Thyroid gland (tissue), 4 donors: Measurements from ENCODE around the gene TCHP.

ENCODE experiments used
- POLR2A ChIP-seq, 2 donors: fragments of 450-650 bp; IDR thresholded peaks; one replicate each; pipeline ENCODE4 v1.6.1; 2017; ENCODE audit warnings: antibody characterized with exemption in 2 of 2, mild to moderate bottlenecking in 2 of 2, moderate library complexity in 1 of 2
- TF ChIP-seq, protein P1 (sequence below), 6 experiments: fragments of 200-600 bp in 3 of 6; fragments of 450-650 bp in 3 of 6; sonication (generic) in 3 of 6; IDR thresholded peaks; one replicate each; pipeline ENCODE4 v1.5.1; 2016 to 2019; ENCODE audit warnings: antibody characterized with exemption in 6 of 6, mild to moderate bottlenecking in 2 of 6, inconsistent platforms in 1 of 6, moderate library complexity in 1 of 6

DNA sequence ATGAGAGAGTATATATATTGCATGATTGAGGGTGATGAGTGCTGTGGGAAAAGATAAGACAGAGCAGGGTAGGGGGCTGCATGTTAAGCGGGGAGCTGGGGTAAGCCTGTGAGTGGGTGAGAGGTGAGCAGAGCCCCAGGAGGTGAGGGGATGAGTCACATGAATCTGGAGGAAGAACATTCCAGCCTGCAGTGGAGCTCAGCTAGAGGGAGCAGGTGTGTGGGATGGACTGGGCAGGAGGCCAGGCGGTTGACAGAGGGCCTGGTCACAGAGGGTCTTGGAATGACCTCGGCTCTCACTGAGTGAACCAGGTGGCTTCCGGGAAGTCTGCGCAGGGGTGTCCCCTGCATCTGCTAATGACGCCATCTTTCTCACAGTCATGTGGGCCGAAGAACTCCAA, 51.7 kb downstream of the TCHP start:
- TF ChIP-seq, protein P1, sequence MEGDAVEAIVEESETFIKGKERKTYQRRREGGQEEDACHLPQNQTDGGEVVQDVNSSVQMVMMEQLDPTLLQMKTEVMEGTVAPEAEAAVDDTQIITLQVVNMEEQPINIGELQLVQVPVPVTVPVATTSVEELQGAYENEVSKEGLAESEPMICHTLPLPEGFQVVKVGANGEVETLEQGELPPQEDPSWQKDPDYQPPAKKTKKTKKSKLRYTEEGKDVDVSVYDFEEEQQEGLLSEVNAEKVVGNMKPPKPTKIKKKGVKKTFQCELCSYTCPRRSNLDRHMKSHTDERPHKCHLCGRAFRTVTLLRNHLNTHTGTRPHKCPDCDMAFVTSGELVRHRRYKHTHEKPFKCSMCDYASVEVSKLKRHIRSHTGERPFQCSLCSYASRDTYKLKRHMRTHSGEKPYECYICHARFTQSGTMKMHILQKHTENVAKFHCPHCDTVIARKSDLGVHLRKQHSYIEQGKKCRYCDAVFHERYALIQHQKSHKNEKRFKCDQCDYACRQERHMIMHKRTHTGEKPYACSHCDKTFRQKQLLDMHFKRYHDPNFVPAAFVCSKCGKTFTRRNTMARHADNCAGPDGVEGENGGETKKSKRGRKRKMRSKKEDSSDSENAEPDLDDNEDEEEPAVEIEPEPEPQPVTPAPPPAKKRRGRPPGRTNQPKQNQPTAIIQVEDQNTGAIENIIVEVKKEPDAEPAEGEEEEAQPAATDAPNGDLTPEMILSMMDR (IDR thresholded peaks at IDR 0.05), result no peak
- TF ChIP-seq POLR2A (IDR thresholded peaks at IDR 0.05), result no peak
